Endothelial cell (in vitro differentiated cells): Measurements from ENCODE around the gene SMYD1. TPM values are rescaled to one million over a fixed set of nuclear protein-coding genes. Genes with fewer than 3 reads are reported as not detected.

Experiments
- DNase-seq: peaks from one replicate; pipeline ENCODE4 v3.0.0; 2021; ENCODE audit warnings: low spot score
- H3K27ac Mint-ChIP-seq: one replicate; pipeline ENCODE4 v1.8.0; 2021; ENCODE audit warnings: mixed read lengths, inconsistent platforms; ENCODE audit not compliant: unreplicated experiment
- H3K27me3 Mint-ChIP-seq: one replicate; pipeline ENCODE4 v1.8.0; 2021; ENCODE audit warnings: mild to moderate bottlenecking, moderate library complexity, mixed read lengths, inconsistent platforms; ENCODE audit not compliant: unreplicated experiment
- H3K36me3 Mint-ChIP-seq: one replicate; pipeline ENCODE4 v1.8.0; 2021; ENCODE audit warnings: mild to moderate bottlenecking, low read depth, mixed read lengths, inconsistent platforms; ENCODE audit not compliant: unreplicated experiment
- H3K4me1 Mint-ChIP-seq: one replicate; pipeline ENCODE4 v1.8.0; 2021; ENCODE audit warnings: mild to moderate bottlenecking, mixed read lengths, inconsistent platforms; ENCODE audit not compliant: unreplicated experiment
- H3K4me3 Mint-ChIP-seq: one replicate; pipeline ENCODE4 v1.8.0; 2021; ENCODE audit warnings: mild to moderate bottlenecking, mixed read lengths, inconsistent platforms; ENCODE audit not compliant: unreplicated experiment
- H3K9me3 Mint-ChIP-seq: one replicate; pipeline ENCODE4 v1.8.0; 2021; ENCODE audit warnings: mixed read lengths, inconsistent platforms; ENCODE audit not compliant: unreplicated experiment
- CTCF ChIP-seq: fragments of 200-600 bp; sonication (generic); IDR thresholded peaks from one replicate; pipeline ENCODE4 v1.5.0; 2021; ENCODE audit warnings: antibody characterized with exemption; ENCODE audit not compliant: unreplicated experiment
- total RNA-seq: library from RNA; stranded (reverse); fragmentation: NEBNext Ultra II Directional; extraction: Animal tissue kit (Norgen Biotek cat#: 25700); gene quantifications from one replicate; pipeline ENCODE4 v1.2.1, GENCODE V29; 2021; ENCODE audit not compliant: unreplicated experiment

Gene SMYD1
- total RNA-seq, 1 donor from 2014 or later: not detected

GRCh38 chr2:88088999-88089398 lies 21.4 kb downstream of the SMYD1 start:
- Mint-ChIP-seq H3K36me3 (no peaks in the 10 kb centered on the region), H3K4me3 (no peak overlapping the region), H3K27ac (no peak overlapping the region), H3K9me3 (no peaks in the 10 kb centered on the region), H3K27me3 (no peaks in the 10 kb centered on the region), H3K4me1 (peaks cover 4% of the 10 kb centered on the region)
- TF ChIP-seq CTCF: no peak
- DNase-seq: no peak

GRCh38 chr2:88090446-88091283 lies 23.0 kb downstream of the SMYD1 start:
- H3K4me3 Mint-ChIP-seq: no peak overlapping the region
- H3K9me3 Mint-ChIP-seq: no peaks in the 10 kb centered on the region
- DNase-seq: no peak
- no peaks in the 10 kb centered on the region for H3K27me3 Mint-ChIP-seq
- no peak for TF ChIP-seq CTCF
- H3K27ac Mint-ChIP-seq: no peak overlapping the region
- peaks cover 4% of the 10 kb centered on the region for H3K4me1 Mint-ChIP-seq
- H3K36me3 Mint-ChIP-seq: no peaks in the 10 kb centered on the region

- no peak for DNase-seq
- Mint-ChIP-seq H3K36me3 (no peaks in the 10 kb centered on the region), H3K4me3 (no peak overlapping the region), H3K4me1 (peaks cover 4% of the 10 kb centered on the region), H3K27ac (no peak overlapping the region), H3K27me3 (no peaks in the 10 kb centered on the region), H3K9me3 (no peaks in the 10 kb centered on the region)
- TF ChIP-seq CTCF: no peak
Measured at GRCh38 chr2:88091943-88092342, 24.3 kb downstream of the SMYD1 start.

- Mint-ChIP-seq H3K4me3 (no peak overlapping the region), H3K27ac (no peak overlapping the region), H3K27me3 (no peaks in the 10 kb centered on the region), H3K9me3 (no peaks in the 10 kb centered on the region), H3K4me1 (peaks cover 4% of the 10 kb centered on the region), H3K36me3 (no peaks in the 10 kb centered on the region)
- TF ChIP-seq CTCF: no peak
- DNase-seq: no peak
Measured at GRCh38 chr2:88092773-88093172, 25.1 kb downstream of the SMYD1 start.

- Mint-ChIP-seq H3K9me3 (no peaks in the 10 kb centered on the region), H3K36me3 (no peaks in the 10 kb centered on the region), H3K27ac (no peak overlapping the region), H3K4me1 (peaks cover 4% of the 10 kb centered on the region), H3K27me3 (peaks cover 2% of the 10 kb centered on the region), H3K4me3 (no peak overlapping the region)
- TF ChIP-seq CTCF: no peak
- DNase-seq: no peak
Measured at GRCh38 chr2:88095022-88095421, 27.4 kb downstream of the SMYD1 start.
